H9 (cell line): ENCODE measurements around the gene ALDH1A3. TPM values are rescaled to one million over a fixed set of nuclear protein-coding genes. Genes with fewer than 3 reads are reported as not detected.

ENCODE experiments used
- DNase-seq: peaks from one replicate; pipeline ENCODE4 v3.0.0-alpha.2; 2017
- H2AFZ ChIP-seq: one replicate; pipeline ENCODE4 v1.6.1; 2013; ENCODE audit warnings: mild to moderate bottlenecking, low read length, control low read depth, moderate library complexity
- H2AK5ac ChIP-seq: 2 replicates; pipeline ENCODE4 v1.6.1; 2013; ENCODE audit warnings: low read length, control low read depth, mixed read lengths; ENCODE audit not compliant: insufficient read length
- H2BK120ac ChIP-seq: one replicate; pipeline ENCODE4 v1.6.1; 2013; ENCODE audit warnings: low read depth, mild to moderate bottlenecking, low read length, control low read depth, inconsistent platforms; ENCODE audit not compliant: poor library complexity, severe bottlenecking
- H2BK12ac ChIP-seq: 2 replicates; pipeline ENCODE4 v1.6.1; 2013; ENCODE audit warnings: low read length, control low read depth, mixed read lengths, low read depth; ENCODE audit not compliant: insufficient read length
- H2BK15ac ChIP-seq: 2 replicates; pipeline ENCODE4 v1.6.1; 2013; ENCODE audit warnings: low read depth, low read length, control low read depth
- H2BK20ac ChIP-seq: one replicate; pipeline ENCODE4 v1.6.1; 2013; ENCODE audit warnings: low read depth, mild to moderate bottlenecking, low read length, control low read depth, inconsistent platforms; ENCODE audit not compliant: poor library complexity, severe bottlenecking
- H2BK5ac ChIP-seq: 2 replicates; pipeline ENCODE4 v1.6.1; 2013; ENCODE audit warnings: low read length, control low read depth, mixed read lengths; ENCODE audit not compliant: insufficient read length
- H3K14ac ChIP-seq: 2 replicates; pipeline ENCODE4 v1.6.1; 2013; ENCODE audit warnings: low read length, control low read depth; ENCODE audit not compliant: insufficient read depth
- H3K18ac ChIP-seq: 2 replicates; pipeline ENCODE4 v1.6.1; 2013; ENCODE audit warnings: low read depth, mild to moderate bottlenecking, mixed read lengths, low read length, control low read depth; ENCODE audit not compliant: insufficient read length
- H3K23ac ChIP-seq: 2 replicates; pipeline ENCODE4 v1.6.1; 2013; ENCODE audit warnings: low read length, control low read depth, mixed read lengths, low read depth; ENCODE audit not compliant: insufficient read length
- H3K23me2 ChIP-seq: 2 replicates; pipeline ENCODE4 v1.6.1; 2013; ENCODE audit warnings: low read depth, mild to moderate bottlenecking, mixed read lengths, low read length, control low read depth; ENCODE audit not compliant: insufficient read length, poor library complexity, severe bottlenecking
- H3K27ac ChIP-seq: 2 replicates; pipeline ENCODE4 v1.5.1; 2013; ENCODE audit warnings: low read length, control low read depth, mixed read lengths, low read depth; ENCODE audit not compliant: insufficient read length
- H3K27me3 ChIP-seq: 2 replicates; pipeline ENCODE4 v1.6.1; 2013; ENCODE audit warnings: low read length, control low read depth, inconsistent platforms; ENCODE audit not compliant: insufficient read depth
- H3K4ac ChIP-seq: 2 replicates; pipeline ENCODE4 v1.6.1; 2013; ENCODE audit warnings: low read depth, mild to moderate bottlenecking, control low read depth, inconsistent platforms, low read length, moderate library complexity
- H3K4me1 ChIP-seq: 2 replicates; pipeline ENCODE4 v1.6.1; 2013; ENCODE audit warnings: low read length, control low read depth, inconsistent platforms; ENCODE audit not compliant: insufficient read depth
- H3K4me2 ChIP-seq: 2 replicates; pipeline ENCODE4 v1.6.1; 2013; ENCODE audit warnings: low read length, control low read depth, mixed read lengths; ENCODE audit not compliant: insufficient read length, insufficient read depth
- H3K56ac ChIP-seq: 2 replicates; pipeline ENCODE4 v1.6.1; 2013; ENCODE audit warnings: low read depth, mild to moderate bottlenecking, mixed read lengths, low read length, control low read depth; ENCODE audit not compliant: insufficient read length
- H3K79me1 ChIP-seq: 2 replicates; pipeline ENCODE4 v1.6.1; 2013; ENCODE audit warnings: low read depth, mild to moderate bottlenecking, moderate library complexity, low read length, control low read depth, inconsistent platforms; ENCODE audit not compliant: insufficient read depth, poor library complexity, severe bottlenecking
- H3K79me2 ChIP-seq: 2 replicates; pipeline ENCODE4 v1.6.1; 2013; ENCODE audit warnings: low read length, control low read depth, inconsistent platforms; ENCODE audit not compliant: insufficient read depth
- H3K9ac ChIP-seq: 2 replicates; pipeline ENCODE4 v1.6.1; 2013; ENCODE audit warnings: low read length, control low read depth, mixed read lengths; ENCODE audit not compliant: insufficient read length; ENCODE audit errors: extremely low read depth
- H3K9me3 ChIP-seq: one replicate; pipeline ENCODE4 v1.6.1; 2013; ENCODE audit warnings: low read depth, low read length, inconsistent platforms; ENCODE audit not compliant: control insufficient read depth
- H3T11ph ChIP-seq: one replicate; pipeline ENCODE4 v1.6.1; 2013; ENCODE audit warnings: mild to moderate bottlenecking, low read length, control low read depth, inconsistent platforms
- H4K20me1 ChIP-seq: one replicate; pipeline ENCODE4 v1.6.1; 2013; ENCODE audit not compliant: control insufficient read depth, insufficient read length, insufficient read depth
- H4K5ac ChIP-seq: 2 replicates; pipeline ENCODE4 v1.6.1; 2013; ENCODE audit warnings: low read depth, mild to moderate bottlenecking, mixed read lengths, low read length, control low read depth; ENCODE audit not compliant: insufficient read length
- H4K8ac ChIP-seq: replicated peaks from 2 replicates; pipeline ENCODE4 v1.6.1; 2013; ENCODE audit warnings: low read length, control low read depth, mixed read lengths, low read depth; ENCODE audit not compliant: insufficient read length
- H4K91ac ChIP-seq: 2 replicates; pipeline ENCODE4 v1.6.1; 2013; ENCODE audit warnings: low read depth, mild to moderate bottlenecking, moderate library complexity, mixed read lengths, low read length, control low read depth; ENCODE audit not compliant: insufficient read length
- H3K27ac Mint-ChIP-seq, 3 experiments: 2 replicates in 2 of 3; 3 replicates in 1 of 3; pipeline ENCODE4 v1.8.0; 2020 to 2021; ENCODE audit warnings: mixed read lengths in 3 of 3, mild to moderate bottlenecking in 1 of 3, moderate library complexity in 1 of 3
- H3K27me3 Mint-ChIP-seq: 2 replicates; pipeline ENCODE4 v1.8.0; 2021; ENCODE audit warnings: low read depth, mild to moderate bottlenecking, moderate library complexity, mixed read lengths
- H3K36me3 Mint-ChIP-seq, 3 experiments: 2 replicates in 2 of 3; 3 replicates in 1 of 3; pipeline ENCODE4 v1.8.0; 2020 to 2021; ENCODE audit warnings: low read depth in 3 of 3, mixed read lengths in 3 of 3; ENCODE audit not compliant: insufficient read depth in 1 of 3
- H3K4me1 Mint-ChIP-seq, 2 experiments: 2 replicates each; pipeline ENCODE4 v1.8.0; 2020; ENCODE audit warnings: mixed read lengths in 2 of 2
- H3K4me3 Mint-ChIP-seq, 2 experiments: 2 replicates in 1 of 2; 3 replicates in 1 of 2; pipeline ENCODE4 v1.8.0; 2020 to 2021; ENCODE audit warnings: mild to moderate bottlenecking in 2 of 2, mixed read lengths in 2 of 2, moderate library complexity in 1 of 2
- H3K9me3 Mint-ChIP-seq, 2 experiments: 2 replicates in 1 of 2; 3 replicates in 1 of 2; pipeline ENCODE4 v1.8.0; 2020; ENCODE audit warnings: mild to moderate bottlenecking in 2 of 2, mixed read lengths in 2 of 2, moderate library complexity in 1 of 2
- CTCF ChIP-seq: fragments of 200-600 bp; sonication (generic); conservative IDR thresholded peaks from 3 replicates; pipeline ENCODE4 v1.8.0; 2021; ENCODE audit warnings: antibody characterized with exemption, mild to moderate bottlenecking
- whole genome bisulfite sequencing: extraction: QIAGEN DNeasy Blood & Tissue Kit; methylation state at CpG from one replicate; pipeline ENCODE4 v1.1.7; 2013; ENCODE audit warnings: missing lambda C conversion rate, low lambda C conversion rate, mixed read lengths; ENCODE audit not compliant: insufficient read length; ENCODE audit errors: extremely low coverage; 5-methylcytosine and 5-hydroxymethylcytosine counted together
- total RNA-seq: library from RNA; stranded (reverse); gene quantifications from 2 replicates; pipeline ENCODE4 v1.2.1, GENCODE V29; 2021

ALDH1A3 gene
- total RNA-seq, 1 experiment from 2014 or later, result 9.2 TPM

GRCh38 chr15:100944244-100944895 lies 64.7 kb downstream of the ALDH1A3 start:
- no peak overlapping the region for H4K8ac ChIP-seq
- no peak overlapping the region for H3K27ac ChIP-seq
- H3K4me1 Mint-ChIP-seq, result peaks cover 11% of the 10 kb centered on the region in 2 experiments
- no CpG with 5 or more reads among the region's 7 CpGs for WGBS
- no peaks in the 10 kb centered on the region for H3K79me2 ChIP-seq
- no peak overlapping the region for H2BK15ac ChIP-seq
- no peaks in the 10 kb centered on the region for H3K27me3 ChIP-seq
- no peak overlapping the region for H3K9ac ChIP-seq
- no peak overlapping the region for H3K18ac ChIP-seq
- H3K4ac ChIP-seq, result no peak overlapping the region
- no peak overlapping the region for H2BK120ac ChIP-seq
- no peaks in the 10 kb centered on the region for H4K20me1 ChIP-seq
- H3K79me1 ChIP-seq, result no peaks in the 10 kb centered on the region
- no peak overlapping the region for H3K14ac ChIP-seq
- no peak overlapping the region for H4K91ac ChIP-seq
- H3K4me3 Mint-ChIP-seq, result no peak overlapping the region
- H3K4me1 ChIP-seq, result no peaks in the 10 kb centered on the region
- H2BK12ac ChIP-seq, result no peak overlapping the region
- no peak overlapping the region for H3K56ac ChIP-seq
- no peak overlapping the region for H3T11ph ChIP-seq
- no peak overlapping the region for H4K5ac ChIP-seq
- no peaks in the 10 kb centered on the region for H3K9me3 Mint-ChIP-seq
- H3K23me2 ChIP-seq, result no peaks in the 10 kb centered on the region
- no peak overlapping the region for H3K23ac ChIP-seq
- H3K9me3 ChIP-seq, result no peaks in the 10 kb centered on the region
- H3K4me2 ChIP-seq, result no peak overlapping the region
- no peak overlapping the region for H2AFZ ChIP-seq
- no peak overlapping the region for H2AK5ac ChIP-seq
- H2BK5ac ChIP-seq, result no peak overlapping the region
- H3K27ac Mint-ChIP-seq, result no peak overlapping the region
- no peak for TF ChIP-seq CTCF
- no peak for DNase-seq
- no peak overlapping the region for H2BK20ac ChIP-seq
- H3K27me3 Mint-ChIP-seq, result no peaks in the 10 kb centered on the region
- no peaks in the 10 kb centered on the region for H3K36me3 Mint-ChIP-seq
